Measurements from ENCODE around the gene CFAP45. TPM values are rescaled to one million over a fixed set of nuclear protein-coding genes. Genes with fewer than 3 reads are reported as not detected.
A peak's percentile ranks its signal among the peaks of the same experiment; 100 is the strongest.

CFAP45 gene
- total RNA-seq, 1 donor from 2014 or later, result 1.8 TPM

- peak overlapping the region; percentile 43 for H3K27ac Mint-ChIP-seq
- TF ChIP-seq CTCF (IDR thresholded peaks at IDR 0.05), result peak; percentile 75
These were observed 8.4 kb downstream of the CFAP45 start for GRCh38 chr1:159891275-159892157.

GRCh38 chr1:159890390-159890789 lies 9.6 kb downstream of the CFAP45 start:
- Mint-ChIP-seq H3K36me3 (ENCODE audit: low read depth) (no peaks in the 10 kb centered on the region), H3K27ac (peak overlapping the region; percentile 75), H3K9me3 (no peaks in the 10 kb centered on the region), H3K4me1 (peaks cover 24% of the 10 kb centered on the region), H3K27me3 (no peaks in the 10 kb centered on the region), H3K4me3 (no peak overlapping the region)
- POLR2A ChIA-PET, result interaction anchor here (0.6 to 2.3 kb wide), 5 partner anchors 19 to 89 kb away, joined by 3 to 20 read pairs (median 5); partner anchors contain the start of gene TAGLN2
- intact Hi-C loops (cut with micrococcal nuclease), result loop anchor here (2.0 to 5.0 kb wide), 2 partner anchors 38 to 62 kb away; no protein-coding TSS in a partner anchor
- ATAC-seq (ENCODE audit: low read depth) (no peak), DNase-seq (no peak)
- TF ChIP-seq CTCF (IDR thresholded peaks at IDR 0.05), result no peak
- CTCF ChIA-PET, result interaction anchor here (0.9 to 9.1 kb wide), 14 partner anchors 10 to 678 kb away, joined by 3 to 176 read pairs (median 6); partner anchors contain the start of genes DUSP23, FCRL6, IGSF9 and TAGLN2

More at GRCh38 chr1:159891275-159892157, 8.4 kb downstream of the CFAP45 start:
- H3K4me3 Mint-ChIP-seq, result no peak overlapping the region
- peak; percentile 75 for ATAC-seq (ENCODE audit: low read depth)
- no peaks in the 10 kb centered on the region for H3K36me3 Mint-ChIP-seq (ENCODE audit: low read depth)
- H3K27me3 Mint-ChIP-seq, result no peaks in the 10 kb centered on the region
- peaks cover 24% of the 10 kb centered on the region for H3K4me1 Mint-ChIP-seq
- peak; percentile 54 for DNase-seq
- ChIA-PET CTCF (interaction anchor here (0.6 to 9.1 kb wide), 17 partner anchors 10 to 758 kb away, joined by 3 to 176 read pairs (median 5); partner anchors contain the start of genes DUSP23, FCRL6, IGSF9 and TAGLN2), POLR2A (interaction anchor here (0.7 to 1.6 kb wide), 2 partner anchors 21 to 32 kb away, joined by 3 to 12 read pairs; no protein-coding TSS in a partner anchor)
- intact Hi-C loops (cut with micrococcal nuclease), result loop anchor here (1.0 to 5.0 kb wide), 9 partner anchors 34 to 730 kb away; partner anchors contain the start of genes DUSP23 and TAGLN2
- H3K9me3 Mint-ChIP-seq, result no peaks in the 10 kb centered on the region

GRCh38 chr1:159889821-159890252 lies 10.1 kb downstream of the CFAP45 start:
- ChIA-PET CTCF (interaction anchor here (0.7 to 9.1 kb wide), 14 partner anchors 9 to 758 kb away, joined by 3 to 176 read pairs (median 6); partner anchors contain the start of genes DUSP23, FCRL6, IGSF9 and TAGLN2), POLR2A (interaction anchor here (0.6 to 2.3 kb wide), 4 partner anchors 32 to 89 kb away, joined by 3 to 20 read pairs (median 8); partner anchors contain the start of gene TAGLN2)
- no peak overlapping the region for H3K4me3 Mint-ChIP-seq
- H3K27ac Mint-ChIP-seq, result peak overlapping the region; percentile 75
- H3K27me3 Mint-ChIP-seq, result no peaks in the 10 kb centered on the region
- ATAC-seq (ENCODE audit: low read depth), result peak; percentile 92
- peaks cover 24% of the 10 kb centered on the region for H3K4me1 Mint-ChIP-seq
- TF ChIP-seq CTCF (IDR thresholded peaks at IDR 0.05), result no peak
- intact Hi-C loops (cut with micrococcal nuclease), result loop anchor here (2.0 to 5.0 kb wide), 2 partner anchors 38 to 61 kb away; no protein-coding TSS in a partner anchor
- H3K9me3 Mint-ChIP-seq, result no peaks in the 10 kb centered on the region
- no peaks in the 10 kb centered on the region for H3K36me3 Mint-ChIP-seq (ENCODE audit: low read depth)
- DNase-seq, result no peak

GRCh38 chr1:159889202-159889601 lies 10.8 kb downstream of the CFAP45 start:
- H3K9me3 Mint-ChIP-seq, result no peaks in the 10 kb centered on the region
- intact Hi-C loops (cut with micrococcal nuclease), result no loop called here
- peak; percentile 36 for ATAC-seq (ENCODE audit: low read depth)
- H3K27ac Mint-ChIP-seq, result peak overlapping the region; percentile 47
- H3K36me3 Mint-ChIP-seq (ENCODE audit: low read depth), result no peaks in the 10 kb centered on the region
- no peaks in the 10 kb centered on the region for H3K27me3 Mint-ChIP-seq
- no peak for TF ChIP-seq CTCF (IDR thresholded peaks at IDR 0.05)
- peak overlapping the region; percentile 32 for H3K4me3 Mint-ChIP-seq
- ChIA-PET POLR2A (interaction anchor here (2.1 to 2.3 kb wide), 2 partner anchors 34 to 36 kb away, joined by 11 to 20 read pairs; partner anchors contain the start of gene TAGLN2), CTCF (interaction anchor here (0.7 to 9.1 kb wide), 13 partner anchors 35 to 757 kb away, joined by 3 to 176 read pairs (median 7); partner anchors contain the start of genes DUSP23, FCRL6, IGSF9 and TAGLN2)
- DNase-seq, result no peak
- H3K4me1 Mint-ChIP-seq, result peaks cover 24% of the 10 kb centered on the region
